ENCODE data around the gene EGR1. TPM values are rescaled to one million over a fixed set of nuclear protein-coding genes. Genes with fewer than 3 reads are reported as not detected.

Gene EGR1
- total and polyA plus RNA-seq, 2 of the 4 experiments (the other 2 are of a cell fraction), result 2.9 to 104 TPM

- Histone ChIP-seq H3K4me1 (ENCODE audit: control insufficient read depth, insufficient read depth, low read length) (peaks cover 2% of the 10 kb centered on the region; the same call in 1 of the 2 replicates), H2AK5ac (ENCODE audit: low read depth, low read length) (0 out of 2 replicates have a peak overlapping the region, but pooled peaks have one; percentile 4), H3K14ac (replicated peaks; ENCODE audit: low read depth, low read length) (no peak overlapping the region), H3K4me3 (ENCODE audit: insufficient read depth, low read depth, low read length) (no peak overlapping the region), H4K5ac (ENCODE audit: low read depth, low read length) (no peak overlapping the region), H2BK15ac (ENCODE audit: low read depth, low read length) (no peak overlapping the region), H2AK9ac (replicated peaks; ENCODE audit: low read depth, low read length, poor library complexity) (peak overlapping the region; percentile 1), H3K4ac (ENCODE audit: low read depth, low read length) (no peak overlapping the region), H3K36me3 (ENCODE audit: control insufficient read depth, insufficient read depth, low read length) (no peaks in the 10 kb centered on the region), H2BK120ac (ENCODE audit: low read depth, low read length) (no peak overlapping the region), H3K27me3 (ENCODE audit: control insufficient read depth, insufficient read depth, low read length) (peaks cover 5% of the 10 kb centered on the region), H3K9ac (ENCODE audit: low read depth, low read length) (no peak overlapping the region), H3K9me1 (ENCODE audit: insufficient read depth, low read length) (peaks cover 3% of the 10 kb centered on the region; the same call in 1 of the 2 replicates), H2BK20ac (ENCODE audit: low read depth, low read length) (no peak overlapping the region), H4K91ac (ENCODE audit: insufficient read depth, low read depth, low read length) (no peak overlapping the region), H3K18ac (ENCODE audit: low read depth, low read length) (no peak overlapping the region), H3K9me3 (ENCODE audit: control insufficient read depth, insufficient read depth, low read length) (no peaks in the 10 kb centered on the region), H2BK5ac (ENCODE audit: low read depth, low read length, poor library complexity, severe bottlenecking) (no peak overlapping the region), H3K56ac (ENCODE audit: extremely low read depth, insufficient read depth, low read length) (no peak overlapping the region), H3K79me1 (ENCODE audit: low read depth in 1 of 2, low read length in 2 of 2) (peaks cover 4 to 13% of the 10 kb centered on the region in 2 experiments; a peak in 3 of 4 replicates), H4K20me1 (ENCODE audit: insufficient read depth, low read length) (peaks cover 12% of the 10 kb centered on the region), H2AFZ (replicated peaks; ENCODE audit: low read length, poor library complexity) (peak overlapping the region; percentile 36), H3K4me2 (ENCODE audit: low read depth, low read length) (no peak overlapping the region), H3K23ac (ENCODE audit: low read depth, low read length) (no peak overlapping the region), H3K27ac (ENCODE audit: insufficient read depth, low read length) (no peak overlapping the region), H4K8ac (ENCODE audit: low read depth in 2 of 2, low read length in 2 of 2) (peak overlapping the region; percentile 19 to 43; a peak in 1 of 4 replicates)
- ATAC-seq (ENCODE audit: low read depth) (no peak), DNase-seq (peak; percentile 87)
- WGBS, 2 experiments (ENCODE audit: extremely low coverage in 2 of 2, insufficient read length in 1 of 2), result 93% methylated on average over 2 of the region's 11 CpGs; no CpG with 5 or more reads in 1 of the 2 experiments
- TF ChIP-seq, protein P1, sequence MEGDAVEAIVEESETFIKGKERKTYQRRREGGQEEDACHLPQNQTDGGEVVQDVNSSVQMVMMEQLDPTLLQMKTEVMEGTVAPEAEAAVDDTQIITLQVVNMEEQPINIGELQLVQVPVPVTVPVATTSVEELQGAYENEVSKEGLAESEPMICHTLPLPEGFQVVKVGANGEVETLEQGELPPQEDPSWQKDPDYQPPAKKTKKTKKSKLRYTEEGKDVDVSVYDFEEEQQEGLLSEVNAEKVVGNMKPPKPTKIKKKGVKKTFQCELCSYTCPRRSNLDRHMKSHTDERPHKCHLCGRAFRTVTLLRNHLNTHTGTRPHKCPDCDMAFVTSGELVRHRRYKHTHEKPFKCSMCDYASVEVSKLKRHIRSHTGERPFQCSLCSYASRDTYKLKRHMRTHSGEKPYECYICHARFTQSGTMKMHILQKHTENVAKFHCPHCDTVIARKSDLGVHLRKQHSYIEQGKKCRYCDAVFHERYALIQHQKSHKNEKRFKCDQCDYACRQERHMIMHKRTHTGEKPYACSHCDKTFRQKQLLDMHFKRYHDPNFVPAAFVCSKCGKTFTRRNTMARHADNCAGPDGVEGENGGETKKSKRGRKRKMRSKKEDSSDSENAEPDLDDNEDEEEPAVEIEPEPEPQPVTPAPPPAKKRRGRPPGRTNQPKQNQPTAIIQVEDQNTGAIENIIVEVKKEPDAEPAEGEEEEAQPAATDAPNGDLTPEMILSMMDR (conservative IDR thresholded peaks at IDR 0.05; ENCODE audit: low read depth, low read length), result no peak
- TF ChIP-seq SMC3 (IDR thresholded peaks at IDR 0.05; ENCODE audit: low read depth, low read length) (no peak), USF2 (IDR thresholded peaks at IDR 0.05; ENCODE audit: low read depth, low read length) (peak; percentile 96)
- in situ Hi-C loops (cut with MboI; ENCODE audit: low sequenced_read_pairs), result no loop called here
- intact Hi-C loops (cut with micrococcal nuclease), result no loop called here
- ChIA-PET POLR2A (ENCODE audit: unreplicated experiment) (no interaction called here), CTCF (interaction anchor here (0.5 kb wide), 1 partner anchor 88 kb away, joined by 3 read pairs; no protein-coding TSS in a partner anchor)
- no TSS peak for BruUV-seq (replicated peaks)
- dilution Hi-C loops (cut with HindIII; ENCODE audit: low sequenced_read_pairs, unreplicated experiment), result no loop called here
Observed at GRCh38 chr5:138461343-138462125, 3.7 kb upstream of the EGR1 start.

Data from IMR-90 (cell line).